T1000 (cell line): ENCODE measurements around the gene PLIN3.
"Not testable (repeated sequence)": the region's sequence is repeated elsewhere in the genome, so short reads cannot be mapped to it uniquely, and the experiment has no call there.

Experiments
- DNase-seq: peaks from one replicate; lab custom pipeline; 2025; ENCODE audit warnings: mixed read lengths; lab: John Stamatoyannopoulos, UW

Gene PLIN3

DNA sequence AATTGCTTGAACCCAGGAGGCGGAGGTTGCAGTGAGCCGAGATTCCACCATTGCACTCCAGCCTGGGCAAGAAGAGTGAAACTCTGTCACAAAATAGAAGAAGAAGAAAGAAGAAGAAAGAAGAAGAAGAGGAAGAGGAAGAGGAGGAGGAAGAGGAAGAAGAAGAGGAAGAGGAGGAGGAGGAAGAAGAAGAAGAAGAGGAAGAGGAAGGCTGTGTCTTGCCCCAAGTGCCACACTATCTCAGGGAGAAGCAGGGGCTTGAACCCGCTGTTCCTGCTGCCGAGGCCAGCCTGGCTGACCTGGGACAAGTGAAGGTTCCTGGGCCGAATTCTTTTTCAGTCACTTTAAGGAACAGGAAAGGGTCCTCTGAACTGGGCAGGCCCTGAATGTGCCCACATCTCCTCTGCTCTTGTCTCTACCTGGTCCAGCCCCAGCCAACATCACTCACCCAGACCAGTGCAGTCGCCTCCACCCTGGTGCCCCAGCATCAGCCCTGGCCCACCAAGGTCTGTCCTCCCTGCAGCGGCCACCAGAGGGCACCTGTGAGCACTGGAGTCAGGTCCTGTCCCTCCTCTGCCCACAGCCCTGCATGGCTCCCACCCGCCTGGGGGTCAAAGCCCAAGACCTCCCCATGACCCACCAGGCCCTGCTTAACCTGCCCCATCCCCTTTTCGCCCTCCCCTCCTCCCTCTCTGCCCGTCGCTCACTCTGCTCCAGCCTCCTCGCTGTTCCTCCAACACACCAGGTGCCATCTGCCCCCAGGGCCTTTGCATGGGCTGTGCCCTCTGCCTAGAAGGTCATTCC lies 55.9 kb downstream of the PLIN3 start:
- DNase-seq, result peak; percentile 67

DNA sequence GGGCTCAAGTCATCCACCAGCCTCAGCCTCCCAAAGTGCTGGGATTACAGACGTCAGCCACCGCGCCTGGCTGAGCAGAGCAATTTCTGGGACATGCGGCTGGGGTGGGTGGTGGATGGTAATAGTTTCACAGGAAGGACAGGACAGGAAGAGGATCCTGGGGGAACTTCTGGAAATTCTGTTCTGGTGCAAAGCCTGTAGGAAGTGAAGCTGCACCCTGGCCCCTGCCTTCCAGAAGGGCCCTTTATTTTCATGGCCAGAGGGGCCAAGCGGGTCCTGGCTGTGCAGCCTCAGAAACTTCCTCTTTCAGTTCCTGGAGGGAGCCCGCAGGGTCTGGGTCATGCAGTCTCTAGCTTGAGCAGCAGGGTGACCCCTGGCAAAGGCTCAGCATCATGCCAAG lies 60.3 kb downstream of the PLIN3 start:
- no peak for DNase-seq

DNA sequence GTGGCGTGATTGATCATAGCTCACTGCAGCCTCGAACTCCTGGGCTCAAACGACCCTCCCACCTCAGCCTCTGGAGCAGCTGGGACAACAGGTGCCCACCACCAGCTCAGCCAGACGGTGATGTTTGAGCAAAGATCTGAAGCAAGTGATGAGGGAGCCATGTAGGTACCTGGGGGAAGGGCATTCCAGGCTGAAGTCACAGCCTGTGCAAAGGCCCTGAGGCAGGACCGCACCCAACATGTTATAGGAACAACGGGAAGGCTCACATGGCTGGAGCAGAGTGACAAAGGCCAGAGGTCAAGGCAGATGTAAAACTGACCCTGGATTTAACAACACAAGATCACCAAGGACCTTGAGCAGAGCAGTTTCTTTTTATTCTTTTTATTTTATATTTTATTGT lies 61.1 kb downstream of the PLIN3 start:
- no peak for DNase-seq

DNA sequence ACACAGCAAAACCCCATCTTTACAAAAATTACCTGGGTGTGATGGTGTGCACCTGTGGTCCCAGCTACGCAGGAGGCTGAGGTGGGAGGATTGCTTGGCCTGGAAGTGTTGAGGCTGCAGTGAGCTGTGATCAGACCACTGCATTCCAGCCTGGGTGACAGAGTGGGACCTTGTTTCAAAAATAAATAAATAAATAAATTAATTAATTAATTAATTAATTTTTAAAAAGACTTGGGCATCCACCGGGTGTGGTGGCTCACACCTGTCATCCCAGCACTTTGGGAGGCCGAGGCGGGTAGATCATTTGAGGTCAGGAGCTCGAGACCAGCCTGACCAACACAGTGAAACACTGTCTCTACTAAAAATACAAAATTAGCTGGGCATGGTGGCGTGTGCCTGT lies 62.3 kb downstream of the PLIN3 start:
- DNase-seq, result not testable (repeated sequence)

DNA sequence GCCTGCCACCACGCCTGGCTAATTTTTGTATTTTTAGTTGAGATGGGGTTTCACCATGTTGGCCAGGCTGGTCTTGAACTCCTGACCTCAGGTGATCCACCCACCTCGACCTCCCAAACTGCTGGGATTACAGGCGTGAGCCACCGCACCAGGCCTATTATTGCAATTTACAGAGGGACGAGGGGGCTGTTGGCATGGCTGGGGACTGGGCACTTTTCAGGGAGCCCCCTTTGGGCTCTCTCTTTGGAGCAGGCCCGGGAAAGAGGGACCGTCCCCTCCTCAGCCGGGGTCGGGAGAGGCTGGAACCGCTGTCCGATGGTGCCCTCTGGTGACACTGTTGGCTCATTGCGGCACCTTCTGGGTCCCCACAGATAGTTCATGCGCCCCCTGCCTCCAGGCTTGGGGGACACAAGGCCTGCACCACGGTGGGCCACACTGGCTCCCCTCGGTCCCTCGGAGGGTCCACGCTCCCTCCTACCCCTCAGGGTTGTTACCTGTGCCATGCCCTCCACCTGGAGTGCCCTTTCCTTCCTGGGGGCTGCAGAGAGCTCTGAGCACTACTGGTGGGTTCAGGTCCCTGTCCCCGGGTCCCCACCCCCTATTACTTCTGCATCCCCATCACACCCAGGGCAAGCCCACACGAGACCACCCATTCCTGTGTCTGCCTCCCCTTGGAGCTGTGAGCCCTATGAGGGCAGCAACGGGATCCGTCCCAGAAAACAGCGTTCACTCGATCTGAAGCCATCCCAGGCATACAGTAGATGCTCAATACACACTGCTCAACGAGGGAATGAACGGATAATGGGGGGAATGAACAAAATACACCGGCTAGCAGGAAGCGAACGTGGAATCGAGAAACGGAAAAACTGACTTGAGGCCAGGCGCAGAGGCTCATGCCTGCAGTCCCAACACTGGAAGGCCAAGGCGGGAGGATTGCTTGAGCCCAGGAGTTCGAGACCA lies 63.5 kb downstream of the PLIN3 start:
- DNase-seq, result peak; percentile 1

DNA sequence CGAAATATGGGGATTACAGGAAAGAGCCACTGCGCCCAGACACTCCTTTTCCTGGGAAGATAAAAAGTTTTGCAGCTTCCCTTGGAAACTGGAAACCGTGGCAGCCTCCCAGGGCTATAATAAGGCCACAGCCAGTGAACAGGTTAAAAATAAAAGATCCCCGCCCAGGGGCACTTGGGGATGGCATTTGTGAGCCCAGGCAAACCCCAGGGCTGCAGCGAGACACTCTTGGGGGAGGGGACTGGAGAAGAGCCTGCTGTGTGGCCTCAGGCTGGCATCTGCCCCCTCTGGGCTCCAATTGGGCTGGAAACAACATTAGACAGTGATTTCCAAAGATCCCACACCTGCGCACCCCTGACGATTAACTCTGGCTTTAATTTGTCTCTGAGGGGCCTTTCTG lies 64.8 kb downstream of the PLIN3 start:
- no peak for DNase-seq

DNA sequence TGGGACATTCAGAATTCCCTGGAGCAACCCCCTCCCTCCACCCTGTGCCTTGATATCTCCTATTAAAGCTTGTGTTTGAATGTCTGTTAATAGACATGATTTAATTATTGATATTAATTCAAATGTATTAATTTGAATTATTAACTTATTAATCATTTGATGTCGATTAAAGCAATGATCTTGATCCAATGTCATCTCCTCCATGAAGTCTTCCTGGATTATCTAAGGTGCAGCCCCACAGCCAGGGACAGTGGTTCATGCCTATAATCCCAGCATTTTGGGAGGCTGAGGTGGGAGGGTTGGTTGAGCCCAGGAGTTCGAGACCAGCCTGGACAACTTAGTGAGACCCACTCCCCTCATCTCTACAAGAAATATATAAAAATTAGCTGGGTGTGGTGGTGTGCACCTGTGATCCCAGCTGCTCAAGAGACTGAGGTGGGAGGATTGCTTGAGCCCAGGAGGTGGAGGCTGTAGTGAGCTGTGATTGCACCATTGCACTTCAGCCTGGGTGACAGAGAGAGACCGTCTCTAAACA lies 66.3 kb downstream of the PLIN3 start:
- no peak for DNase-seq

DNA sequence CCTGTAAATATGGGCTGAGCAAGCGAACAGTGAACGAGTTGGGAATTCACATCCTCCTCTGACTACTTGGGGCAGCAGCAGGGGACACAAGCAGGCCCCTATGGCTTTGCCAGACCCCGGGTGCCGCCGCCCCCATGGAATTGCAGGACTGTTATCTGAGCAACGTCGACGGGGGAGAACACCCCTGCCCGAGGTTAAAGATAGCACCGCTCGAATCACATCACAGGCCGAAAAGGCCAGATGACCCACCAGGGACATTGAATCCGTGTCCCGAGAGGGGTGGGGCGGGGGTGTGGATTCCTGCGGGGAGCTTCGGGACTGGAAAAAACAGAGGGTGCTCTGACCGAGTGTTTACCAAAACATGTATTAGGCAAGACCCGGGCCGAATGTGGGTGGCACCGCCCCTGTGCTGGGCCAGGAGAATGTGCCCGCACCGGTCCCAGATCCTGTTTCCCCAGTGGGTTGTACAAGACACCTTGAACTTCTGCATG lies 66.8 kb downstream of the PLIN3 start:
- no peak for DNase-seq

DNA sequence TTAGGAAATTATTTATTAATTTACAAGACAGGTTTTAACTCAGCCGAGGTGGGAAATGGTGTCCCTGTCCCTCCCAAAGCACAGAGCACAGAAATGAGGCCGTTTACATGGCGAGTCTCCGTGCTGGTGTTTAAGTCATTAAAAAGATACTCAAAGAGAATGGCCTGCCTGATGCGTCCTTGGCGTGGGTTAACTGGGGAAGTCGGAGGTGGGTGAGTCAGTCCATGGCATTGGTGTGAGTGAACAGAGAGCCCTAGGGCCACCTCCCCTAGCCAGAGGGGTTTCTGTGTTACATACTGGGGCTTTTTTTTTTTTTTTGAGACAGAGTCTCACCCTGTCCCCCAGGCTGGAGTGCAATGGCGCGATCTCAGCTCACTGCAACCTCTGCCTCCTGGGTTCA lies 72.1 kb downstream of the PLIN3 start:
- DNase-seq, result peak; percentile 11

DNA sequence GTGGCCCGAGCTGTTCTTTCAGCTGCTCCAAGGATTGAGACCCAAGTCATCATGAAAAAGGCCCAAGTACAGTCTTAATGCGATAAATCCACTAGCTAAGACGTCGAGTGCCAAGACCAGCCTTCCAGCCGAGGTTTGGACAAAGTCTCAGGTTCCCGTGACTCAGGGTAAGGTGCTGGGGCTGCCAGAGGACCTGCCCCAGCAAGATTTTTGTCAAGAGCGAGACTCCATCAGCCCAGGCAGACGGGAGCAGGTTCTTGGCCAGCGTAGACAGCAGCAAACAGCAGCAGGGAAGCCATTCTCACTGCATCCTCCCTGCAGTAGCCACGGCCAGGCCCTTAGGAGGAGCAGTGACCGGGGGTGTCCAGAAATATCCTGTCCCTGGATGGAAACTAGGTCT lies 72.5 kb downstream of the PLIN3 start:
- DNase-seq, result no peak

DNA sequence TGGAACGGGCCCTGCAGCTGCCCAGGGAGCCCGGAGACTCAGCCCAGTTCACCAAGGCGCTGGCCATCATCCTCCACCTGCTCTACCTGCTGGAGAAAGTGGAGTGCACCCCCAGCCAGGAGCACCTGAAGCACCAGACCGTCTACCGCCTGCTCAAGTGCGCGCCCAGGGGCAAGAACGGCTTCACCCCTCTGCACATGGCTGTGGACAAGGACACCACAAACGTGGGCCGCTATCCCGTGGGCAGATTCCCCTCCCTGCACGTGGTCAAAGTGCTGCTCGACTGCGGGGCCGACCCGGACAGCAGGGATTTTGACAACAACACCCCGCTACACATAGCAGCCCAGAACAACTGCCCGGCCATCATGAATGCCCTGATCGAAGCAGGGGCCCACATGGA lies 74.2 kb downstream of the PLIN3 start:
- not testable (repeated sequence) for DNase-seq

DNA sequence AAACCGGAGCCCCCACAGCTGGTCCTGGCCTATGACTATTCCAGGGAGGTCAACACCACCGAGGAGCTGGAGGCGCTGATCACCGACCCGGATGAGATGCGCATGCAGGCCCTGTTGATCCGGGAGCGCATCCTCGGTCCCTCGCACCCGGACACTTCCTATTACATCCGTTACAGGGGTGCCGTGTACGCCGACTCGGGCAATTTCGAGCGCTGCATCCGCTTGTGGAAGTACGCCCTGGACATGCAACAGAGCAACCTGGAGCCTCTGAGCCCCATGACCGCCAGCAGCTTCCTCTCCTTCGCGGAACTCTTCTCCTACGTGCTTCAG lies 74.6 kb downstream of the PLIN3 start:
- not testable (repeated sequence) for DNase-seq

DNA sequence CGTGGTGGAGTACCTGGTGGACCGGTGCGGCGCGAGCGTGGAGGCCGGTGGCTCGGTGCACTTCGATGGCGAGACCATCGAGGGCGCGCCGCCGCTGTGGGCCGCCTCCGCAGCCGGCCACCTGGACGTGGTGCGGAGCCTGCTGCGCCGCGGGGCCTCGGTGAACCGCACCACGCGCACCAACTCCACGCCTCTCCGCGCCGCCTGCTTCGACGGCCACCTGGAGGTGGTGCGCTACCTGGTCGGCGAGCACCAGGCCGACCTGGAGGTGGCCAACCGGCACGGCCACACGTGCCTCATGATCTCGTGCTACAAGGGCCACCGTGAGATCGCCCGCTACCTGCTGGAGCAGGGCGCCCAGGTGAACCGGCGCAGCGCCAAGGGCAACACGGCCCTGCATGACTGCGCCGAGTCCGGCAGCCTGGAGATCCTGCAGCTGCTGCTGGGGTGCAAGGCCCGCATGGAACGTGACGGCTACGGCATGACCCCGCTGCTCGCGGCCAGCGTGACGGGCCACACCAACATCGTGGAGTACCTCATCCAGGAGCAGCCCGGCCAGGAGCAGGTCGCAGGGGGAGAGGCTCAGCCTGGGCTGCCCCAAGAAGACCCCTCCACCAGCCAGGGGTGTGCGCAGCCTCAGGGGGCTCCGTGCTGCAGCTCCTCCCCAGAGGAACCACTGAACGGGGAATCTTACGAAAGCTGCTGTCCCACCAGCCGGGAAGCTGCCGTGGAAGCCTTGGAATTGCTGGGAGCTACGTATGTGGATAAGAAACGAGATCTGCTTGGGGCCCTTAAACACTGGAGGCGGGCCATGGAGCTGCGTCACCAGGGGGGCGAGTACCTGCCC lies 75.2 kb downstream of the PLIN3 start:
- DNase-seq, result not testable (repeated sequence)

DNA sequence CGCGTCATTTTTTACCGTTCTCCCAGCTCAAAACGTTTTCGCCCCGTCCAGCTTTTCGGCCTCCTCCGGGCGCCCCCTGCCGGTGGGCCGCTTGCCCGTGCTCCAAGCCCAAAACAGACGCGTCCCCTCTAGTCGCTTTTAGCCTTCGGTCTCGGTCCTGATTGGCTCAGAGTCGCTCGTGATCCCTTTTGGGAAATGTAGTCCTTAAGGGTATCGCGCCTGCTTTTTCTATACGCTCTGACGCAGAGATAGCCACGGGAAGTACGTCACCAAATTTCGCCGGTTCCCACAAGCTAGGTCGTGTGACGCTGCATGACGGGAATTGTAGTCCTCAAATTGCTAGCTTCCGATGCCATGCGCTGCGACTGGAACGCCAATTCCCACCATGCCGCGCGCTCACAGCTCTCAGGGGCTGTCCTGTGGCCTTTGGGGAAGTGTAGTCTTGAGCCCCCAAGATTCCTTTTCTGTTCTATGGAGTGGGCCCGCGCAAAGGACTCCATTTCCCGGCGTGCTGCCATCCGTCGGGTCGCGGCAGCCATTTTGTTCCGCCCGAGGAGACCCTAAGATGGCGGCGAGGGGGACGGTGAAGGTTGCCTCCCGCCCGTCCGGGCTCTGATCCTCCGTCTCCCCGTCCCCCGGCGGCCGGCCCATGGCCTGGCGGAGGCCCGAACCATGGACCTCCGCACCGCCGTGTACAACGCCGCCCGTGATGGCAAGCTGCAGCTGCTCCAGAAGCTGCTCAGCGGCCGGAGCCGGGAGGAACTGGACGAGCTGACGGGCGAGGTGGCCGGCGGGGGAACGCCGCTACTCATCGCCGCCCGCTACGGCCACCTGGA lies 76.1 kb downstream of the PLIN3 start, which contains the start of gene FEM1A:
FEM1A (plus strand) TSS at position 552 of the 836 bp plus-strand sequence; CDS start at position 673, 121 bp downstream.
- DNase-seq, result peak; percentile 97
